Stimulated activated CD4-positive, alpha-beta T cell treated with anti-CD3 and anti-CD28 coated beads, TNF-alpha, amount 100 ng/mL, for 4 hours (primary cell): ENCODE data around the gene ANTXR1.

ENCODE experiments used
- DNase-seq, 3 experiments: peaks; one replicate each; pipeline ENCODE4 v3.0.0-alpha.2; 2020; ENCODE audit warnings: low read depth in 3 of 3

Gene ANTXR1

GRCh38 chr2:69013142-69013839 is at the start of gene ANTXR1:
Gene ANTXR1, plus strand, starts transcription at chr2:69013179. Its CDS starts 321 bp downstream, at chr2:69013500.
- no peak for DNase-seq

DNA sequence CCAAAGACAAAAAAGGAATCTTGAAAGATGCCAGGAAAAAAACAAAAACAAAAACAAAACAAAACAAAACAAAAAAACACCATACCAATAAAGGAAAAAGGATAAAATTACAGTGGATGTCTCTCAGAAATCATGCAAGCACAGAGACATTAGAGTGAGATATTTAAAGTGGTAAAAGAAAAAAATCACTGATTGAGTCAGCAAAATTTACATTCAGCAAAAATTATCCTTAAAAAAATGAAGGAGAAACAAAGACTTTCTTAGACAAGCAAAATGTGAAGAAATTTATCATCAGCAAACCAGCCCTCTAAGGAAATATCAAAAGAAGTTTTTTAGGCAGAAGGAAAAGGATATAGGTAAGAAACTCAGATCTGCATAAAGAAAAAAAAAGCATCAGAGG is 48.7 kb upstream of the ANTXR1 start:
- DNase-seq: no peak

DNA sequence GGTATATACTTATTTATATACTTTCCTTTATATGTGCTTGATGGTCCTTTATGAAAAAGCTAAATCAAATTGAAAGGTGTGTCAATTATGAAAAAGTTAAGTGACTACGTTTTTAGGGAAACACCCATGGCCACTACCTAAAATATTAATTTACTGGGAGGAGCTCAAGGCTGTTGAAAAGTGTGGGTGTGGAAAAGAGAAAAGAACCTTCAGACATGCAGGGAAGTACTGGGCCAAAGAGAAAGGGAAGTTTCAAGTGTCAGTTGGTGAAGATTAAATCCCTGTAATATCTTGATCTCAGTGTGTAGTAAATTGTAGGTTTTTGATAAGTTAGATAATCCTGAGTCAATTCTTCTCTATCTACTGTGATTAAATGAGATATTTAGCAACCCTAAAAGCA is 44.8 kb upstream of the ANTXR1 start:
- DNase-seq: no peak

DNA sequence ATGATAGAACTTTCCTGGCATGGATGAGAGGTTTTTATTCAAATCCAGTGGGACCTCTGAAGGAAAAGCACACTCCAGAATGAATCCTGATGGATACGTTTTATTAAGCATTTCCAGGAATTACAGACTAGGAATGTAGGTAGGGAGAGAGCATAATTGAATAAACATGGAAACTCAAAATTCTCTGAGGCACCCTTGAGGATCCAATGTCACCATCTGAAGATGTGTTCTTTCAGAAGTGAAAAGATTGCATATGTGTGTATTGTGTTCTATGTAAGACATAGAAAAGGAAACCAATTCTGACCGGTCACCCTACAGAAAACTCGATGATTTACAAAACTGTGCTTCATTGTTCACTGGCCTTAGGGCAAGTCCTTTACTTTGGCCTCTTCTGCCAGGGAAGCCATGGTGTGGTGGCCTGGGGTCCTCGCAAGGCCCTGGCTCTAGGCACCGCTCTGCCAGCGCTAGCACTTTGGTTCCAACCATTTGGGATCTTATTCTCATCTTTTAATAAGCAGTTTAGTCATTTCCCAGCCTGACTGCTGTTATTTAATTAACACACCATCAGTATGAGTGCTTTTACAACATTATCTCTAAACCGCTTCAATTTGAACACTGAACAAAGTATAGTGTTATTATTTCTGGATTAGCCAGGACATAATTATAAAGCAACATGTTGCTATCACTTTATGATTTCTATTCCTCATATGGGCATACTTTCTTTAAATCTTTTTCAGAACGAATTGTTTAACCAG is 43.1 kb upstream of the ANTXR1 start:
- no peak for DNase-seq

- DNase-seq: no peak
Observed at GRCh38 chr2:68970566-68971265, 42.3 kb upstream of the ANTXR1 start.

DNA sequence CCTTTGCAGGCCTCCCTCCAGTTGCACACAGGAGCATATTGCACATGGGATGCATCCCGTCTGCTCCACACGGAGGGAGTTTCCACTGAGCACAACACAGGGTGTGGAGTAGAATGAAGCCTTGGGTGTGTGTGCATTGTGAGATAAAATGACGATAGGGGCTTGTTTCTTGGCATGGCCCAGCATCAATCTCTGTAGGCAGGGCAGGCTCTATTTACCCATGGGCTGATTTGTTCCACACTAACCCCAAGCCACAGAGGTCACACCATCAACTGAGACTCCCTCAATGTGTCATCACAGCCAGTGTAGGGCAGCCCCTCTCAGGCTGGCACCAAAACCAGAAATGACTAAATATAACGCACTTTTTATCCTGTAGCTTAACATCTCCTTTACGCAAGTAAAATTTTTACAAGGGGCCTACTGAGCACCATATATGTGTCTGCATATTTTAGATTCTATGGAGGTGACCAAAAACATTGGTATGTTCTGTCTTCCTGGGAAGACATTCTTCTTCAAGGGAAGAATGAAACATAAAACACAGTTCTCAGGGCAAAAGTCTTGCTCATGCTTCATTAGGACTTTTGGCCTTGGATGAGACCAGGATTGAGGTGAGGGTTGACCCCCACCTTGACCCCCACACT is 41.3 kb upstream of the ANTXR1 start:
- DNase-seq: no peak

GRCh38 chr2:68974251-68974650 is 38.7 kb upstream of the ANTXR1 start, which contains the start of gene GKN1:
Gene GKN1, plus strand, starts transcription at chr2:68974636. Its CDS starts 42 bp downstream, at chr2:68974678.
- DNase-seq: no peak

DNA sequence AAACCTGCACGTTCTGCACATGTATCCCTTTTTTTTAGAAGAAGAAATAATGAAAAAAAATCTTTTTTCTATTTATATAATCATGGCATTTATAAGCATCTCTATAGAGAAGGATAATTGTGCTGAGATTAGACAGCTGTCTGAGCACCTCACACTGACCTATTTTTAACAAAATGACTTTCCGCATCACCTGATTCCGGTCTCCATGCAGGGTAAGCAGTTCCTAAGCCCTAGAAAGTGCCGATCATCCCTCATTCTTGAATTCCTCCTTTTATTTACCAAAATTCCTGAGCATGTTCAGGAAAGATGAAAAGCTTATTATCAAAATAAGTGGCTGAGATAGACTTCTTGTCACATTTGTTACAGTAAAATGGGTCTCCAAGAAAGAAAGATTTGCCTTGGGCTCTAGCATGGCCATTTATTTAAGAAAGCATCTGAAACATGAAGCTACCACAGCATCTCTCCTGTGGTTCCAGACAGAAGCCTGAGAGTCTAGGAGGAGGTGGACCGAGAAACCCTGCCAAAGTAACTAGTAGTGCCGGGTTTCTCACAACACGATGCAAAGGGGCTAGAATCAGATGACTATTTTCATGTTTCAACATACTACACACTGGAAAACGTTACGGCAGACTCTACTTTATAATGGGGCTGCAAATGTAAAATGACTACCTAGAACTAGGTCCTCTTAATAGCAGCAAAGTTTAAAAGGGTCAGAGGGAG is 37.9 kb upstream of the ANTXR1 start:
- DNase-seq: no peak

DNA sequence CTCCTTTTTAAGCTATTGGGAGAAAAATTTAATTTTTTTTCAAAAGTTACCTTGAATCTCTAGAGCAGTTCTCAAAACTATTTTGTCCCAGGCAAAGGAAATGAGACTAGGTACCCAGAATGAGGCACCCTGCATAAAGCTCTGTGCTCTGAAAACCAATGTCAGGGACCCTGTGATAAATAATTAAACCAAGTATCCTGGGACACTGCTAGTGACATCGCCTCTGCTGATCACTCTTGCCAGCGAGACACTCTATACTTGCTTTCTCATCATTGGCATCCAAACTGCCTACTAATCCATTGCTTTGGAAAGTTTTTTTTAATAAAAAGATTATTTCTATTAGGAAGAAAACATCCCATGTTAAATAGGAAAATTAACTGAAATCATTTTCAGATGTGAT is 37.1 kb upstream of the ANTXR1 start:
- no peak for DNase-seq

GRCh38 chr2:68977453-68977852 is 35.5 kb upstream of the ANTXR1 start:
- no peak for DNase-seq

DNA sequence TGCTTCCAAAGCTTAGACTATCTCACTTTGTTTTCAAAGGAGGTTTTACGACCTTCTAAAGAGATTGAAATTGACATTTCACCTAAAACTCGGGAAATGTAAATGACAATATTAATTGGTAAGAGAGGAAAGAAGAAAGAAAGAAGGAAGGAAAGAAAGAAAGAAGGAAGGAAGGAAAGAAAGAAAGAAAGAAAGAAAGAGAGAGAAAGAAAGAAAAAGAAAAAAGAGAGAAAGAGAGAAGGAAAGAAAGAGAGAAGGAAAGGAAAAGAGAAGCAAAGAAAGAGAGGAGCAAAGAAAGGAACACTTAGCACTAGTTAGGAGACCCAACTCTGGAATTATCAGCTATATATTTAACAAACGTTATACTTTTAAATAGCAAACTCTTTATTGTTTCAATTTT is 34.9 kb upstream of the ANTXR1 start:
- DNase-seq: no peak

DNA sequence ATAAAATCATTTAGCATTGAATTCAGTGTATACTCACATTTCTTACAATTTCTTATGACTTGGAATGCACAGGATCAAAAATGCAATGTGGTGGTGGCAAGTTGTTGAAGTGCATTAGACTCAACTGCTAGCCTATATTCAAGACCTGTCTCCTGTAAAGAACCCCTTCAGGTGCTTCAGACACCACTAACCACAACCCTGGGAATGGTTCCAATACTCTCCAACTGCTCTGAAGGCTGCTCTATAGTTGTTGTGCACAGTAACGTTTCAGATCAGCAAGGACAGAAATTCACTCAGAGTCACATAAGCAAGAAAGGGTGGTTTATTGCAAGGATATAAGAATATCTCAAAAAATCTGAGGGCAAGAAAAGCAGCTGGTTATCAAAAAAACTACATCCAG is 32.0 kb upstream of the ANTXR1 start:
- DNase-seq: no peak

- no peak for DNase-seq
Observed at GRCh38 chr2:68987021-68987503, 25.9 kb upstream of the ANTXR1 start.

- no peak for DNase-seq
Observed at GRCh38 chr2:68989035-68989434, 23.9 kb upstream of the ANTXR1 start.

DNA sequence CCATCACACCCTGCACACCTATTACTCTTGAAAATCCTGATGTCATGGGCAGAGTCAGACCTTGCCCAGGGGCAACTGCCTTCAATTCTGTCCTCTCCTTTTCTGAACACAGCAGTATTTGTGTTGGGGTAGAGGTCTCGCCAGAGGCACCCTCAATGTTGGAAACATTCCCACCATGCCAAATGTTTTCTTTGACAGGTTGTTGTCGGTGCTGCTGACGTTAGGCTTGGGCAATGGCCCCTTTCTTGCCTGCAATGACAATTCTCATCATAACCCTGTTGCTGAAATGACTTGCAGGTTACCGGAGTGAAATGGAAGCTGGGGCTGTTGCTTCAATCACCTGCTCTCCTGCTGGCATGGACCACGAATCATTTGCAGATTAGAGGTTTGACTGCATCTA is 20.6 kb upstream of the ANTXR1 start:
- DNase-seq: no peak

DNA sequence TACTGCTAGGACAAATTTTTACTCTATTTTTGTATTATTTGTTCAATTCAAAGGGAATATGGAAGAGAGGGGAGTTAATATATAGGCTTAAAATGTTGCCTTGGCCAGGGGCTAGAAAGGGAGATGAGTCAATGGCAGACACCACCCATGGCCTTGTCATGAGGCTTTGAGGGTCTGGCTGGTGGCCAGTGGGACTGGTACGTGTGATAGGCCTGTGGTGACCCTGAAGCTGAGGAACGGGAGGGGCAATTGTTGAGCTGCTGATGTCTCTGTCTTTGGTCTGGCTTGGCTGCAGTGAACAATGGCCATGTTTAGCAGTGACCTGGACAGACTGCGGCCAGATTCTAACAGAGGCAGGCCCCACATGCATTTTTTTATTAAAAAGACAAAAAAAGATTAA is 20.0 kb upstream of the ANTXR1 start:
- DNase-seq: no peak

GRCh38 chr2:68993660-68994059 is 19.3 kb upstream of the ANTXR1 start:
- no peak for DNase-seq

- no peak for DNase-seq
Observed at GRCh38 chr2:68994864-68995263, 18.1 kb upstream of the ANTXR1 start.

DNA sequence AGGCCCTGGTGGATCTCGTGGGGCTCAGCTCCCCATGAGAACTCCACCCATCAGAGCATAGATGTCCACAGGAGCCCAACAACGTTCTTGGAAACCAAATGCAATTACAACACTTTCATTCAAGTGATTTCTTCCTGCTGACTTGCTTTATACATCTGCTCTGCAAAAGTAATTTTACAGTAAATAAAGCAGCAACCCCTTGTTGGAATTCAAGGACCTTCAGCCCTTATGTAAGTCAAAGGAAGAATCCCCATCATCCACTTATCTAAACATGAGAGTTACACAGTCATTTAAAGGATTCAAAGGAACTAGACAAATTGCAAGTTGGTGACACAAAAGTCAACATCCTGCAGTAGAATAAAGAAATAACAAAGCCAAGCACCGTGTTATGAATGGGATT is 17.1 kb upstream of the ANTXR1 start:
- DNase-seq: no peak

- no peak for DNase-seq
Observed at GRCh38 chr2:68997401-68997800, 15.6 kb upstream of the ANTXR1 start.

DNA sequence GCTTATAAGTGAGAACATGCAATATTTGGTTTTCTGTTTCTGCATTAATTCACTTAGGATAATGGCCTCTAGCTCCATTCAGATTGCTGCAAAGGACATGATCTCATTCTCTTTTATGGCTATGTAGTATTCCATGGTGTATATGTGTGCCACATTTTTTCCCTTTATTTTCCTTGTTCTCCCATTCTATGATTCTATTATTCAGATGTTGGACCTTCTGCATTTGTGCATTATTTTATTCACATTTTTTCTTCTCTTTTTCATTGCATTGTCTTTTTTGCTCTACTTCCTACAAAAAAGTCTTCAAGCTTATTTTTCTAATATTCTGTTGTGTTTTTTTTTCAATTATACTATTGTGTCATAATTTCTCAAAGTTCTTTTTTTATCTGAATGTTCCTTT is 11.1 kb upstream of the ANTXR1 start:
- no peak for DNase-seq
